ENCODE results near the gene ARPC2. TPM values are rescaled to one million over a fixed set of nuclear protein-coding genes. Genes with fewer than 3 reads are reported as not detected.
"Not testable (repeated sequence)": the region's sequence is repeated elsewhere in the genome, so short reads cannot be mapped to it uniquely, and the experiment has no call there.

Gene ARPC2
- total and polyA plus RNA-seq, 10 donors, result 262 to 554 (median 374) TPM

GRCh38 chr2:218271865-218272530 lies 55.0 kb downstream of the ARPC2 start:
- Histone ChIP-seq H3K27ac (peak overlapping the region in 6 of 8 donors; percentile 21 to 87 (median 72)), H3K9me3 (no peaks in the 10 kb centered on the region), H3K27me3 (replicated peaks in 1 of 7) (no peaks in the 10 kb centered on the region), H3K36me3 (peaks cover 0 to 65% (median 44%) of the 10 kb centered on the region in 6 donors), H3K4me1 (peaks cover 34 to 87% (median 55%) of the 10 kb centered on the region in 6 donors), H3K4me3 (peak overlapping the region in 3 of 8 donors; percentile 94 to 99 (median 95))
- intact Hi-C loops (cut with DNase I; ENCODE audit: low total_unique reads), result no loop called here
- no peak for TF ChIP-seq POLR2A (IDR thresholded peaks at IDR 0.05)
- no peak for TF ChIP-seq POLR2AphosphoS5 (IDR thresholded peaks at IDR 0.05)
- TF ChIP-seq CTCF (IDR thresholded peaks at IDR 0.05 in 8 of 11, conservative IDR thresholded peaks at IDR 0.05 in 3 of 11), result no peak
- 61 to 80% (median 67%) methylated on average over 5 of the region's 5 CpGs for WGBS, 5 donors
- no peak for DNase-seq

DNA sequence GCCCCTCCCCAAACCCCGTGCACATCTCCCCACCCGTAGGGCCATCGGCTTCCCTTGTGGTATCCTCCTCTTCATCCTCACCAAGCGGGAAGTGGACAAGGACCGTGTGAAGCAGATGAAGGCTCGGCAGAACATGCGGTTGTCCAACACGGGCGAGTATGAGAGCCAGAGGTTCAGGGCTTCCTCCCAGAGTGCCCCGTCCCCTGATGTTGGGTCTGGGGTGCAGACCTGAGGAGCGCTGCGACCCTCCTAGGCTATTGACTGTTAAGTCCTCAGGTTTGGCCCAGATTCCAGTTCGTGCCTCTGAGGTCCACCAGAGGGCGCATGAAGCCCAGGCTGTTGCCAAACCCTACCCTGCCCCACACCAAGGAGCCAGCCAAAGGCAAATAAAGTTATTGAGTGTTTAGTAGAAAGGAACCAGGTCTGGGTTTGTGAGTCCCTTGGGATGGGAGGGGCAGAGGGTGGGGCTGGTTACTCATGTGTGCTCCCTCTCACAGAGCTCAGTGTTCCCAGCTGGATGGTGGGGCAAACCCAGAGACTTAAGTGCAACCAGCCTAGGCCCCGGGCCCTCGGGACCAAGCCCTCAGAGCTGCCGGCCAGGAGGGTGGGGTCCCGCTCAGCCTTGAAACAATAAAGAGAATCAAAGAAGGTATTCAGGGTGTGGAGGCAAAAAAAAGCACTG lies 55.7 kb downstream of the ARPC2 start:
- no peaks in the 10 kb centered on the region for H3K27me3 ChIP-seq (replicated peaks in 1 of 7)
- H3K27ac ChIP-seq, result peak overlapping the region in 7 of 8 donors; percentile 21 to 87 (median 61)
- peaks cover 0 to 65% (median 45%) of the 10 kb centered on the region in 6 donors for H3K36me3 ChIP-seq
- H3K9me3 ChIP-seq, result no peaks in the 10 kb centered on the region
- WGBS, 5 donors, result 23 to 43% (median 35%) methylated on average over 18 of the region's 18 CpGs
- peak; percentile 94 for DNase-seq
- peak overlapping the region in 1 of 8 donors; percentile 21 for H3K4me3 ChIP-seq
- no peak for TF ChIP-seq POLR2A (IDR thresholded peaks at IDR 0.05)
- peak; percentile 64 to 85 (median 72) for TF ChIP-seq POLR2AphosphoS5 (IDR thresholded peaks at IDR 0.05)
- TF ChIP-seq CTCF (IDR thresholded peaks at IDR 0.05 in 8 of 11, conservative IDR thresholded peaks at IDR 0.05 in 3 of 11), result peak; percentile 85 to 93 (median 90)
- intact Hi-C loops (cut with DNase I; ENCODE audit: low total_unique reads), result no loop called here
- peaks cover 34 to 81% (median 54%) of the 10 kb centered on the region in 6 donors for H3K4me1 ChIP-seq

DNA sequence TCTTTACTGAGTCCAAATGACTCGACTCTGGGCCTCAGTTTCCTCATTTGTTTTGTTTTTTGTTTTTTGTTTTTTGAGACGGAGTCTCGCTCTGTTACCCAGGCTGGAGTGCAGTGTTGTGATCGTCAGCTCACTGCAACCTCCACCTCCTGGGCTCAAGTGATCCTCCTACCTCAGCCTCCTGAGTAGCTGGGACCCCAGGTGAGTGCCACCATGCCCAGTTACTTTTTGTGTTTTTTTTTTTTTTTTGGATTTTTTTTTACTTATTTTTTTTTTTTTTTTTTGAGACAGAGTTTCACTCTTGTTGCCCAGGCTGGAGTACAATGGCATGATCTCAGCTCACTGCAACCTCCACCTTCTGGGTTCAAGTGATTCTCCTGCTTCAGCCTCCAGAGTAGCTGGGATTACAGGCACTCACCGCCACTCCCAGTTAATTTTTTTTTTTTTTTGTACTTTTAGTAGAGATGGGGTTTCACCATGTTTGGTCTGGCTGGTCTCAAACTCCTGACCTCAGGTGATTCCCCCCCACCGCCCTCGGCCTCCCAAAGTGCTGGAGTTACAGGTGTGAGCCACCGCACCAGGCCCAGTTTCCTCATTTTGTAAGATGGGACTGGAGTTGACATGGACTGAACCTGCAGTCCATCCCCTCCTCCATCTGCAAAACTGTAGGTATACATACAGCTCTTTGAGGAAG lies 56.4 kb downstream of the ARPC2 start:
- Histone ChIP-seq H3K4me1 (peaks cover 34 to 74% (median 49%) of the 10 kb centered on the region in 6 donors), H3K27ac (peak overlapping the region in 7 of 8 donors; percentile 21 to 87 (median 61)), H3K36me3 (peaks cover 0 to 65% (median 49%) of the 10 kb centered on the region in 6 donors), H3K4me3 (peak overlapping the region in 1 of 8 donors; percentile 21)
- intact Hi-C loops (cut with DNase I; ENCODE audit: low total_unique reads); H3K9me3 ChIP-seq; H3K27me3 ChIP-seq (replicated peaks in 1 of 7); DNase-seq: not testable (repeated sequence)
- WGBS, 5 donors, result 83 to 90% (median 87%) methylated on average over 8 of the region's 8 CpGs

- no peaks in the 10 kb centered on the region for H3K27me3 ChIP-seq (replicated peaks in 1 of 7)
- WGBS, 5 donors, result 83 to 97% (median 89%) methylated on average over 2 of the region's 2 CpGs
- intact Hi-C loops (cut with DNase I; ENCODE audit: low total_unique reads), result no loop called here
- peaks cover 0 to 71% (median 54%) of the 10 kb centered on the region in 6 donors for H3K36me3 ChIP-seq
- H3K4me3 ChIP-seq, result no peak overlapping the region
- TF ChIP-seq POLR2AphosphoS5 (IDR thresholded peaks at IDR 0.05) (no peak), POLR2A (IDR thresholded peaks at IDR 0.05) (no peak), CTCF (IDR thresholded peaks at IDR 0.05 in 8 of 11, conservative IDR thresholded peaks at IDR 0.05 in 3 of 11) (no peak)
- no peak for DNase-seq
- no peaks in the 10 kb centered on the region for H3K9me3 ChIP-seq
- H3K27ac ChIP-seq, result peak overlapping the region in 3 of 8 donors; percentile 84 to 87 (median 86)
- peaks cover 30 to 69% (median 44%) of the 10 kb centered on the region in 6 donors for H3K4me1 ChIP-seq
Observed at GRCh38 chr2:218273908-218274249, 56.9 kb downstream of the ARPC2 start.
